NCI-H524 (cell line): ENCODE data around the gene LRRC8D.
A peak's percentile ranks its signal among the peaks of the same experiment; 100 is the strongest.
"Not testable (repeated sequence)": the region's sequence is repeated elsewhere in the genome, so short reads cannot be mapped to it uniquely, and the experiment has no call there.

ENCODE experiments used
- DNase-seq, 2 experiments: peaks; one replicate each; lab custom pipeline; 2025; lab: John Stamatoyannopoulos, UW

The LRRC8D gene

DNA sequence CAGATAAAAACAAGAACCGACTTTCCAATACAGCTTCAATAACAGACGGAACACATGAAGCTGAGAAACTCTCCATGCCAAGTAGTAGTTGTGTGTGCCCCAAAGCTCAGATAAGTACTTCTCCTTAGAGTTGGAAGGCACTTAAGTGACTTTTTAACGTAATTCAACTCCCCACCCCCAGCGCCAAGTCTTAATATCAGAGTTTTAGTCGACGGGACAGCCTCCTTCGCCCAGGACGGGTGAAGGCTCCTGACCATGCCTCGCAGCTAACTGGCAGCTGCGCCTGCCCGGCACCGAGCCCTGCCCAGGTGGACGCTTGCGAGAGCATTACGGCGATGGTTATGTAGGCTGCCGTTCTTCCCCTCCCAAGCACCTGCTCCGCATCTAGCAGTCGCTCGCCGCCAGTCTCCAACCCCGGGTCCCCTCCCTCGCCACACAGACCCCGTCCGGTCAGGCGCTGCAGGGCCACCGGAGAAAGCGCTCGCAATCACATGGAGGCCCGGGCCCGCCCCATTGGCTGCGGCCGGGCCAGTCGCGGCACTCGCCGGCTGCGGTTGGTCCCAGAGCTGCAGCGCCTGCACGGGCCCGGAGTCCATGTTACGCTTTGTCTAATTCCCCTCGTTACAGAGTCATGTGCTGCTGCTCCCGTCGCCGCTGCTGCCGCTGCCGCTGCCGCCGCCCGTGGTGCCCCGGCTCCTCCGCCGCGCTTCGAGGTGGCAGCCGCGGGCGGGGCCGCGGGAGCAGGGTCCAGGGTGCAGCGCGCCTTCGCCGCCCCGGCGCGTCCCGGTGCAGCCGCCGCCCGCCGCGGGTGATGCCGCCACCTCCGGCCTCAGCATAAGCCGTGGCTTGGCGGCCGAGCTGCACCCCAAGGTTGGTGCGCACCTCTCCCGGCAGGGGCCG lies at the start of gene LRRC8D:
Gene LRRC8D (plus strand): TSS at position 611 of the 900 bp plus-strand sequence. CDS start 112,037 bp downstream, outside the sequence.
- peak; percentile 58 to 88 for DNase-seq

DNA sequence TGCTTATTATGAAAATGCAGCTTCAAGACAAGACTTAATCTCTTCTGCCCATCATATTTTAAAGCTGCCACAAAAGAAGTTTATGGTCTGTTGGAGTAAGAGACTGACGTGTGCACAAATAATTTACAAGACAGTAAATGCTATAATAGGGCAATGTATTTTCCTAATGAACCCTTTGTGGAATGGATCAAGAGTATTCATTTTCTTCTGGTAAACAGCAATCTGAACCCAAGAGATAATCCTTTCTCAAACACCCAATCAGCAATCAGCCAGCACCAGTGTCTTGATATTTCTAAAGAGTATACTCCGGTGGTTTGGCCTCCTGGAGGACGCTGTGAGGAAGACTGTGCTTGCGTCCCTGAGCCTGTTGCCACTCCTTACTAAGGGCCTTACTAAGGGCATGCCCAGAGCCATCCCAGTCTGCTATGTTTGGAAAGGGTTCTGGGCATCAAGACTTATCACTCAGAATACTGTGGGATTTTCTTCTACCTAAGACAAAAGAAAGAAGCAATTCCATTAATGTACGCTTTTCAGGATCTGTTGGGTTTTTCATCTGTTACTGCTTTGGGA lies 48.8 kb upstream of the LRRC8D start:
- DNase-seq: no peak

DNA sequence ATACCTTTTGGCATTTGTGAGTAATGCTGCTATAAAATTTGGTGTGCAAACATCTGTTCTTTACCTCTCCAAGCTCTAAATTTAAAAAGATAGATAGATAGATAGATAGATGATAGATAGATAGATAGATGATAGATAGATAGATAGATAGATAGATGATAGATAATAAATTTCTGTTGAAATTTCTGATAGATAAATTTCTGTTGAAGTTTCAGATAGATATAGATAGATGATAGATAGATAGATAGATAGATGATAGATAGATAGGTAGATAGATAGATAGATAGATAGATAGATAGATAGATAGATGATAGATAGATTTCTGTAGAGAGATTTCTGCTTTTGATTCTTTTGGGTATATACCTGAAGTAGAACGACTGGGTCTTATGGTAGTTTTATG lies 44.7 kb upstream of the LRRC8D start:
- not testable (repeated sequence) for DNase-seq

DNA sequence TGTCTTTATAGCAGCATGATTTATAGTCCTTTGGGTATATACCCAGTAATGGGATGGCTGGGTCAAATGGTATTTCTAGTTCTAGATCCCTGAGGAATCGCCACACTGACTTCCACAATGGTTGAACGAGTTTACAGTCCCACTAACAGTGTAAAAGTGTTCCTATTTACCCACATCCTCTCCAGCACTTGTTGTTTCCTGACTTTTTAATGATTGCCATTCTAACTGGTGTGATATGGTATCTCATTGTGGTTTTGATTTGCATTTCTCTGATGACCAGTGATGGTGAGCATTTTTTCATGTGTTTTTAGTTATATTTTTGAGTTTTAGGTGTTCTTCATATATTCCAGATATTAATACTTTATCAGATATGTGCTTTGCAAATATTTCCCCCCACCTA lies 43.6 kb upstream of the LRRC8D start:
- not testable (repeated sequence) for DNase-seq

DNA sequence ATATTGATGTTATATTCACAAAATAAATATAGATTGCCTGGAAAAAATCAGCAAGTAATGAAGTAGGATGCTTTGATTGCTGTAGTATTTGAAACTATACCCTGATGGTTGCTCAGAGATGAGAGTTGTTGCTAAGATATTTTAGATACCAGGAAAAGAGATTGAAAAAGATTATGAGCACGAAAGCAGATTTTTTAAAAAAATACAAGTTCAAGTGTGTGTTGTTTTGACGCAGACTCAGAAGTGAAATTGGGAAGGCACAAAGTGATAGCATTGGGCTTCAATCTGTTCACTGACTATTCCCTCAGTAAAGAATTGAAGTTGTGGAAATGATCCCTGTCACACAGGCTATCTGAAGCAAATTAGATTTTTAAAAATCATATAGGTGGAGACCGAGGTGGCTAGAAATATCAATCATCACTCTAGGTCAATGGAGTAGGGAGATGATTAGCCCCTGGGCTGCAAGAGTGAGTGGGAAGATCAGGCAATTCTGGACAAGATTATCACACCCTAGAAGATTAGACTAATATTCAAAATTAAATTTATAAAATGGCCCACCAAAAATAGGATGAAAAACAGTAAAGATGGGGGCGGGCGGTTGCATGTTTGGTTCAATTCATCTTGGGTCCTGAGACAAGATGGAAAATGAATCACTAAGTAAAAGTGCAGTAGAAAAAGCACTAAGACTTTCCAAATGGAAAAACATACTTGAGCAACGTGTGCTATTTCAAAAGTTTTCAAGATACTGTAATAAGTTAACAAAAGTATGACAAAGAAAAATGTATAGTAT lies 41.5 kb upstream of the LRRC8D start:
- DNase-seq: no peak

DNA sequence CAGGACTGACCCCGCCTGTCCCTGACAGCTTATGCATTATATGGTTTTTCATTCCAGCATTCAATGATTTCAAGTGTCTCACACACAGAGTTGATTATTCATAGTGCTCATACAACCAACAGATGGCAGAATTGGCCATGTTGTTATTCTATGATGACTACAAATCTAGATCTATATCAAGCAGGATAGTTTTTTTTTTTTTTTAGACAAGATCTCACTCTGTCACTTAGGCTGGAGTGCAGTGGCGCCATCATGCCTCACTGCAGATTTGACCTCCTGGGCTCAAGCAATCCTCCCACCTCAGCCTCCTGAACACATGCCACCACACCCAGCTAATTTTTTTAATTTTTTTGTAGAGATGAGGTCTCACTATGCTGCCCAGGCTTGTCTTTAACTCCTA lies 40.1 kb upstream of the LRRC8D start:
- peak in 1 of 2 experiments; percentile 71 for DNase-seq

DNA sequence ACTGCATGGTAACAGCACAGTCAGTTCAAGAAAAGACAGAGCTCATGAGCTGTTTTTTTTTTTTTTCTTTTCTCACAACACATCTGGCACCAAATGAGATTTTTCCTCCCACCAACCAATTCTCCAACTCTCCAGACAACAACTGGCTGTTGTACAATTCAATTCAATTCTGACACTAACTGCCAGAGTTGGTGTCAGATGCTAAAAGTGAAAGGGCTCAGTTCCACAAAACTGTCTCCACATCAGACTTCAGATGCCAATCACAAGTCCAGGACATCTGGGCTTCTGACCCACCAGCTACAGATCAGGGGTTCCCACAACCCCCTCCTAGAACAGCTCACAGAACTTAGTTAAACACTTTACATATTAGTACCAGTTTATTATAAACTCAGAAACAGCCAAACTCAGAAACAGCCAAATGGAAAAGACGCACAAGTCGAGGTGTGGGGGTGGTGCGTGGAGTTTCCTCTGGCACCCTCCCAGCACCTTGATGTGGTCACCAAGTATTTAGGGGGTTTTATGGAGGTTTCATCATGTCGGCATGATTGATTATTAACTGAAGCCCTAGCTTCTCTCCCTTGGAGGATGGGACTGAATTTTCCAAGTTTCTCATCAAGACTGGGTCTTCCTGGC lies 39.2 kb upstream of the LRRC8D start:
- DNase-seq: no peak

DNA sequence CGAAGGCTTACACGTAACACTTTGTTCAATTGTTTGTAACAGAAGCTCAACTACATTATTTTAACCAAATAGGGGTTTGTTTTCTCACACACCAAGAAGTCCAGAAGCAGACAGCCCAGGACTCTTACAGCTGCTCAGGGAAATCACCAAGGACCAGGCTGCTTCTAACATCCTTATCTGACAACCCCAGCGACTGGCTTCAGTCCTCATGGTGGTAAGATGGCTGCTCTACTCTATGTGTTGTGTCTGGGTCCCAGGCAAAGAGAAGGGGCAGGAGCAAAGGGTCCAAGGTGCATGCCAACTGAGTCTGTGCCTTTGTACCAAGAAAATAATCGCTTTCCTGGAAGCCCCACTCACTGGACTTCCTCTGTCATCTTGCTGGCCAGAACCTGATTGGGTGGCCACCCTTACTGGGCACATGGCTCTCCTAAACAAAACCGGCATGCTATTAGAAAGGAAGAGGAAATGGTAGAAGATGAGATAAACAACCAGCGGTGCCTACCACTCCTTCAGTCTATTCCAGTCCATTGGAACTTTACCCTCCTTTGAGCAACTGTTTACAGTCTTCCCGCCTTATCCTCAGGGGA lies 34.1 kb upstream of the LRRC8D start:
- no peak for DNase-seq

DNA sequence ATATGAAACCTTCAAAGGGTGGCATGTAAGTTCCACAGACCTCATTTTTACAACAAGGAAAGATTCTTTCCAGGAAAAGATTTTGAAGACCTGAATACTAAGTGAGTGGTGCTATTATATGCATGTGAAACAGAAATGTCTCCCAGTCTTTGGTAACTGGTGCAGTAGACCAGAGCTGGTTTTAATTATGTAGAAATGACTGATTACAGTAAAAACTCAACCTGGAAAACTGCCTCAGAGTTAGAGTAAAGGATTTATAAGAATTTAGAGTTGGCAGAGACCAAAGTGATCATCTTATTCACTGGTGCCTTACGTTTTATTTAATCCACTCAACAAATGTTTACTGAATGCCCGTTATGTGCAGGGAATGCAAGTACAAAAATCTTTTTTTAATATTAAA lies 30.2 kb upstream of the LRRC8D start:
- no peak for DNase-seq

DNA sequence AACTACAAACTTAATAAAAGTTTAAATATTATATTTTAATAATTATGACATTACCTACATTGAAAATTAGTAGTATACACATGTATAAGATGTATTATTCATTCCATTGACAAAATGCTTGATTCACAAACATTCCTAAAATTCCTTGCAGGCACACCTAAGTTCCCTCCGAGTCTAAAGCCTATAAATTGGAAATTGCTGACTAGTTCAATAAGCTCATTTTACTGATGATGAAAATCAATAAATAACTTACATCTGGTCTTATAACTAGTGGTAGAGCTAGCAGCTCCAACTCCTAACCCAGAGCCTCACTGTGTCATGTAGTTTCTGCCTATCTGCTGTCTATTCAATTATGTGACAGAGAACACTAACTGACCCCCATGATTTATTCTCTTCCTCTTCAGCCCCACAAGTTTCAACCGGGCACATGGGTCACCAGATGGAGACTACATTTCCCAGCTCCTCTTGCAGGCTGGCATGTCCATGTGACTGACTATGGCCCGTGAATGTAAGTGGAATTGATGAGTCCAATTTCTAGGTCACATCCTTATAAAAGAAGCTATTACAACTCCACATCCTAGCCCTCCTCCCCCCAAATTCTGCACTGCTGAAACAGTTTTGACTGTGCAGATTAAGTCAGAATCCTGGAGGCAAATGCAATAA lies 29.6 kb upstream of the LRRC8D start:
- peak in 1 of 2 experiments; percentile 14 for DNase-seq

DNA sequence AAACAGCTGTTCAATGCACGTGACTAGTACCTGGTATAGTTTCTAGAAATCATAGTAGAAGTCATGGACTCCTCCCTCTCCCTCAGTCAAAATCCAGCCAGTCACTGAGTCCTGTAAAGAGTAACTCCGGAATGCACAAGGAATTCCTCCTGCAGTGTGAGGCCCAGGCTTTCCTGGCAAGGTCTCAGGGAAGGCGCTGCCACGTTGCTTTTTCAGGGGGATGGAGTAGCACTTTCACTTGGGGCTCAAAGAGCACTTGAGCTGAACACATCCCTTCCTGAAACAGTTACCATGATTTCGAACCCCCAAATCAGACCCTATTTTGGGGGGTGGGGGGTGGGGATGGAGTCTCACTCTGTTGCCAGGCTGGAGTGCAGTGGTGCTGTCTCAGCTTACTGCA lies 26.4 kb upstream of the LRRC8D start:
- no peak for DNase-seq

DNA sequence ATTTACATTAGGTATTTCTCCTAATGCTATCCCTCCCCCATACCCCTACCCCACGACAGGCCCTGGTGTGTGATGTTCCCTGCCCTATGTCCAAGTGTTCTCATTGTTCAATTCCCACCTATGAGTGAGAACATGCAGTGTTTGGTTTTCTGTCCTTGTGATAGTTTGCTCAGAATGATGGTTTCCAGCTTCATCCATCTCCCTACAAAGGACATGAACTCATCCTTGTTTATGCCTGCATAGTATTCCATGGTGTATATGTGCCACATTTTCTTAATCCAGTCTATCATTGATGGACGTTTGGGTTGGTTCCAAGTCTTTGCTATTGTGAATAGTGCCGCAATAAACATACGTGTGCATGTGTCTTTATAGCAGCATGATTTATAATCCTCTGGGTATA lies 25.3 kb upstream of the LRRC8D start:
- DNase-seq: not testable (repeated sequence)

DNA sequence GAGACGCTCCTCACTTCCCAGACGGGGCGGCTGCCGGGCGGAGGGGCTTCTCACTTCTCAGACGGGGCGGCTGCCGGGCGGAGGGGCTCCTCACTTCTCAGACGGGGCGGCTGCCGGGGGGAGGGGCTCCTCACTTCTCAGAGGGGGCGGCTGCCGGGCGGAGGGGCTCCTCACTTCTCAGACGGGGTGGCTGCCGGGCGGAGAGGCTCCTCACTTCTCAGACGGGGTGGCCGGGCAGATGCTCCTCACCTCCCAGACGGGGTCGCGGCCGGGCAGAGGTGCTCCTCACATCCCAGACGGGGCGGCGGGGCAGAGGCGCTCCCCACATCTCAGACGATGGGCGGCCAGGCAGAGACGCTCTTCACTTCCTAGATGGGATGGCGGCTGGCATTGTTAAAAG lies 23.0 kb upstream of the LRRC8D start:
- not testable (repeated sequence) for DNase-seq

DNA sequence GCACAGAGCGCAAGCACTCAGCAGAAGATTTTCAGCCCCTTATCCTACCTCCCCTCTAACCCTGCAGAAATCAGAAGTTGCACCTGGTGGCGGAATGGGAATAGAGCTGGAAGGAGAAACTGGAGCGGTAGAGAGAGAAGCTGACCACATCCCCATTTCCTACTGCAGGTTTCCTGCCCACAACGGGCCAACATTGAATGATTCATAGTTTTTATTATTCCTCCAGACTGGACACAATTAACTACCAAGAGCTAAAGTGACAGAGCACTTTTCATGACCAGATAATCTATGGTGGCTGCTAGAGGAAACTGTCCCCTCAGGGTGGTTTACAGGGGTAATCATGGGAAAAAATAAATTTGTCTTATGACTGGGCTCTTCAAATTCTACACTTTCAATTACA lies 21.3 kb upstream of the LRRC8D start:
- DNase-seq: no peak

DNA sequence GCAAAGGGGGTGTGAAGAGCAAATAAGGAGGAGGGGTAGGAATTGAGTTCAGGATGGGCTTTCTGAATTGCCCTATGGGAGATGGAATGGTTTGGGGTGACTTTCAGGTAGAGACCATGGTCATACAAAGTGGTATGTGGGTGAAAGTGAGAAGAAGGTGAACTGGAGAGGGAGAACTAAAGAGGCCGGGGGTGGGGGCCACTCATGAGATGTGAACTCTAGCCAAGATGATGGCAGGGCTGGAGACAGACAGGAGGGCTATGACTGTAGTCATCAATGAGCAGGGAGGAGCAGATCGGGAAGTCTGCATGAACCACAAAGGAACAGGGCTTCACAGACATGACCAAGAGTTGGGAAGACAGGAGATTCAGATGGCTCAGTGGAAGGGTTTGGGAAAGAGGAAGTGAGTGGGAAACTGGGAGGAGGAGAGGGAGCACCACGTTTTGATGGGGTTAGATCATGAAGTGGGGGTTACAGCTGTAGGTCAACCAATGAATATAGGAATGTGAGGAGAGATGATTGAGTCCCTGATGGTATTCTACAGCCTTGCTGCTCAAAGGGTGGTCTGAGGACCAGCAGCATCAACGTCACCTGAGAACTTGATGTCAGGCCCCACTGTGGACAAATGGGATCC lies 20.7 kb upstream of the LRRC8D start:
- DNase-seq: no peak

DNA sequence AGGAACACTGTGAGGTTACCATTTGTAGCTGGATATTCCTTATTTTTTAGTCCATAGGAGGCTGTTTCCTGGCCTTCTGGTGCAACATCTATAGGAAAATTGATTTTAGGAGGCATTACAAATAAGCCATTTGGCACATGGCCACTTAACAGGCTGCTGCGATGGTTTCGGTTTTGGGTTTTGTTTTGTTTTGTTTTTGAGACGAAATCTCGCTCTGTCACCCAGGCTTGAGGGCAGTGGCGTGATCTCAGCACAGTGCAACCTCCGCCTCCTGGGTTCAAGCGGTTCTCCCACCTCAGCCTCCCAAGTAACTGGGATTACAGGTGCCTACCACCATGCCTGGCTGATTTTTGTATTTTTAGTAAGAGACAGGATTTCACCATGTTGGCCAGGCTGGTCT lies 20.1 kb upstream of the LRRC8D start:
- DNase-seq: no peak

DNA sequence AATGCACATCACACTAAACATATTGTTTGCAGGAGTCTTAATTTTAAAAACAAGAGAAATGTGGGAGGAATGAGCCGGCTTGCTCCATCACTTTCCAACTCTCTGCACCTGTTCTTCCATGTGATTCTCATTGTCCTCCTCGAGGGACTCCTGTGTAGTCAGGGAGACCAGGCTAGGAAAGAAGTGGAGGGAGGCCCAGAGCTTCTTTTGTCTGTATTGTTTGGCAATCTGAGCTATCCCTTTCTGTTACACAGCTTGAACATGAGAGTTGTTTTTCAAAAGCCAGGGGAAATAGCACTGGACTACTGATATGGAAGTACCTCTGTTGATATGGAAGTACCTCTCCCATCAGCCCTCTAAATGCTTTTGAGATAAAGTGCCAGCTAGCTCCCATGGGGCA lies 18.8 kb upstream of the LRRC8D start:
- DNase-seq: no peak

DNA sequence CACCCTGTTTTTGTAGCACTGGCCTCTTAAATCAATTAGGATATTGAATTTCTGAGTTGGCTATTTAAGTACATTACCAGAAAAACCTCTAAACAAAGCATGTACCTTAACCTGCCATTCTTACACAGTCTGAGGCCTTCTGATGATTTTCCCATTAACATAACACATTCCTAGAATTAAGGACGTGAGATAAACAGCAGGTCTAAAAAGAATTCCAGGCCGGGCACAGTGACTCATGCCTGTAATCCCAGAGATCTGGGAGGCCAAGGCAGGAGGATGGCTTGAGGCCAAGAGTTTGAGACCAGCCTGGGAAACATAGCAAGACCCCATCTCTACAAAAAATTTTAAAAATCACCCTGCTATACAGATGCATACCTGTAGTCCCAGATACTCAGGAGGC lies 18.0 kb upstream of the LRRC8D start:
- DNase-seq: no peak

DNA sequence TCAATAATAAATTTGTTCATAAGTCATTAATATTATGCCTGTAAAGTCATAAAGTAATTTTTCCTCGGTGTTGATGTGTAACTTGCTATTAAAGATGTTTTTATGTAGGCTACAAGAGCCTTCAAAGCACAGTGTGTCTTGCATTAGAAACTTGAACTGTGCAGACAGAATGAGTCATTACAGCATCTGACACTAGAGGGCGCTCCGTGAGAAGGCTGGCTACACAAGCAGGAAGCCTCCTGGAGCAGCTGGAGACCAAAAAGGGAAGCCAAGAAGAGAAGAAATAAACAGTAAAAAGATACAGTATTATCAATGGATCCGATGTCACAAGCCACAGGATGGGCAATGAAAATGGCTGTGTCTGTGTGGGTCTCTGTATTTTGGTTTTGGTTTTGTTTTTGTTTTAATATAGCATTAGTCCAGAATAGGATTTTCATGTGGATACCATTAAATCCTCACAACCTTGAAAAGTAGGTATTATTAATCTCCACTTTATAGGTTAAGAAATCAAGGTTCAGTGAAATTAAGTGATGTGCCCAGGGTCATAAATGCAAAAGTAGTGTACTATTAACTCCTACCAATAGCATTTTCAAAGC lies 16.1 kb upstream of the LRRC8D start:
- peak; percentile 32 to 74 for DNase-seq

DNA sequence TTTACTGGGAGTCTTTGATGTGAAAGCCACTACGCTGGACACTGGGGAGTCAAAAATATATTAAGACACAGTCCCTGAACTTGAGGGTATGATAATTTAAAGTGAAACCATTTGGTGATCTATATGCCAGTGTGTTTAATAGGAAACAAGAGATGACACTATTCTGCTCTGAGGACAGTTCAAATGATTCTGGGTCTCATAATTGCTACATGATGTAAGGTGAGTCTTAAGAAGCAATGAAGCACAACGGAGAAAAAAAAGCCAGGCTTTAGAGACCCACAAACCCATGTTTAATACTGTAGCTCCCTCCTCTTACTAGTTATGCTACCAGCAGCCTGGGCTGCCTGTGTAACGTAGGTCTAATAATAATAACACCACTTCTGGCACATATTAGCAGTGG lies 14.2 kb upstream of the LRRC8D start:
- DNase-seq: no peak
